Cortex of kidney (tissue), 1 donor: ENCODE measurements around the gene COQ3.

ENCODE experiments used
- DNase-seq: peaks from one replicate; lab custom pipeline; 2025; lab: John Stamatoyannopoulos, UW

The COQ3 gene

DNA sequence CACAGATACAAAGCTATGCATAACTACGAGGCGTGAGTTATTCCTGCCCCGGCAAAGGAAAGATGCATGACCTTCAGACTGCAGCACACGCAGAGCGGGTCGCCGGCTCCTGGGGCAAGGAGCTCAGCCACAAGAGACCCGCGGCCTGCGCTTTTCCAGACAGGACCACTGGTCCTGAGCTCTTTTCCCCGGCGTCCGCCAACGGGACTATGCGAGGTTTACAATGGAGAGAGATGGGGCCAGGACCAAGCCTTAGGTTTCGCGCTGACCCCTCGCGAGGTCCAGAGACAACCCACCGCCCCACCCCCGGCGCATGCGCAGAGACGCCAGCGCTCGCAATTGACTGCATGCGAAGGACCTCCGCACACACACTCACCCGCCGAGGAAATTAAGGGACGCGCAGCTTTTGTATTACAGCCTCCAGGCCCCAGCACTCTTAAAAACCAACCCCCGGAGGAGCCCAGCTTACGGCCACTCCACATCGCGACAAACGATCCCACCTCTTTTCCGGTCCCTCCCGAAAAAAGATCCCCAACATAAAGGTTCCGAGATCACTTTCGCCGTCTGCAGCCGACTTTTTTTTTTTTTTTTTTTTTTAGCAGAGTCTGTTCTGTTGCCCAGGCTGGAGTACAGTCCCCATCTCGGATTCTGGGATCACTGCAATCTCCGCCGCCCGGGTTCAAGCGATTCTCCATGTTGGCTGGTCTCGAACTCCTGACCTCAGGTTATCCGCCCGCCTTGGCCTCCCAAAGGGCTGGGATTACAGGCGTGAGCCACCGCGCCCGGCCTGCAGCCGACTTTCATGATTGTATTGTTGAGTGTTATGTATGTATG lies at the start of gene COQ3:
TSS of gene COQ3 (minus strand) at position 498 of the 834 bp plus-strand sequence. CDS start at position 482, 16 bp downstream.
- no peak for DNase-seq

DNA sequence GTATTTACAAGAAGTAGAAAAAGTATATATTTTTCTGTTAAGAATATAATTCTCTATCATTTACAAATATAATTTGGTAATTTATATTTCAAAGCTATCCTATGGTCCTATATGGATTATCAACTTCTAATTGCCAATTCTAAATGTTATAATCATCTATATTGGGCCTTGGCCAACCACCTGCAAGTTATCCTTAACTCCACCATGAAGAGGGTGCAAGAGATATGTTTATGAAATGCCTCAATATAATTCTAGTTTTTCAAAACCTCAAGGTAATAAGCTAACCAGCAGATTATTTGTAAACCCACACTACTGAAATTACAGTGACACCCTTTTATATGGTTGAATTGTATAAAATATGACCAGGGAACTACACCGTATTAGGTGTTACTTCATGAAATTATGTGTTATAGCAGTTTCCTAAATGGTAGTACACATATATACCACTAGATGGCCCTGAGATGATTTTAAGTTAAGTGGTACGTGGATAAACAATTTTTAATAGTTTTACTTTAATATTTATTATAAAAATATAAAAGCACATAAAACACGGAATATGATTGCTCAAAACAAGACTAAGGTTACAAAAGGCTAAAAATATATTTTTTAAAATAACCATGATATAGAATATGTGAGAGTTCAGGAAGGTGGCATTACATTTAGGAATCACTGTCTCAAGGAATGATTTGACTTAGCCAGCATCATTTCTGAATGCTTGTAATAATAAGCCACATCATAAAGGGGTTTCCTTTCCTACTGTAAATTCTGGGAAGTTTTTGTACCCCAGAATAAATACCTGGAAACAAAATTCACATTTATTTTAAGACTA lies 40.9 kb upstream of the COQ3 start:
- no peak for DNase-seq

DNA sequence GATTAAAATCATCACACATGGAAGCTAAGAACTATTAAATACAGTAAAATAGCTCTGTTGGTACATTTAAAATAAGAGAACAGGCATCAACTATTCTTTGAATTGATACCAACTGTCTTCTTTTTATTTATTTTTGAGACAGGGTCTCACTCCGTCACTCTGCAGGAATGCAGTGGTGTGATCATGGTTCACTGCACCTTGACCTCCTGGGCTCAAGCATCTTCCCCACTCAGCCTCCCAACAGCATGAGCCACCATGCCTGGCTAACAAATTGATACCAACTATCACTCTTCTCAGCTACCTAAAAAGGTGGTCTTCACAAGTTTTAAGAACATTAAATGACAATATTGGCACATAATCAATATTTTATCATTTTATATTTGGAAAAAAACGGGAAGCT lies 38.9 kb upstream of the COQ3 start:
- DNase-seq, result no peak

GRCh38 chr6:99431901-99432300 lies 37.9 kb upstream of the COQ3 start:
- no peak for DNase-seq

GRCh38 chr6:99427988-99428387 lies 34.0 kb upstream of the COQ3 start:
- no peak for DNase-seq

DNA sequence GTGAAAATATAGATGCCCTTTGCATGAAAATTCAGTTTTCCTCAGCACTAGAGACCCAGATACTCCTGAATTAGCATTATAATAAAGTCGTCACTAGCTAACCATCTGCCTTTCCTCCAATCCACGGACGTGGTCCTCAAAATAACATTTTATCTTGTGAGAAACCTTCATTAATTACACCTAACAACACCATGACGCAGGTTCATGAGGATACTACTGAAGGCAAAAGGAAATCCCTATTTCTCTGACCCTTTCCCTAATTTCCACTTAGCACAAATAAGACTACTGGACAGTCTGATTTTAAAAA lies 32.4 kb upstream of the COQ3 start:
- DNase-seq, result no peak

DNA sequence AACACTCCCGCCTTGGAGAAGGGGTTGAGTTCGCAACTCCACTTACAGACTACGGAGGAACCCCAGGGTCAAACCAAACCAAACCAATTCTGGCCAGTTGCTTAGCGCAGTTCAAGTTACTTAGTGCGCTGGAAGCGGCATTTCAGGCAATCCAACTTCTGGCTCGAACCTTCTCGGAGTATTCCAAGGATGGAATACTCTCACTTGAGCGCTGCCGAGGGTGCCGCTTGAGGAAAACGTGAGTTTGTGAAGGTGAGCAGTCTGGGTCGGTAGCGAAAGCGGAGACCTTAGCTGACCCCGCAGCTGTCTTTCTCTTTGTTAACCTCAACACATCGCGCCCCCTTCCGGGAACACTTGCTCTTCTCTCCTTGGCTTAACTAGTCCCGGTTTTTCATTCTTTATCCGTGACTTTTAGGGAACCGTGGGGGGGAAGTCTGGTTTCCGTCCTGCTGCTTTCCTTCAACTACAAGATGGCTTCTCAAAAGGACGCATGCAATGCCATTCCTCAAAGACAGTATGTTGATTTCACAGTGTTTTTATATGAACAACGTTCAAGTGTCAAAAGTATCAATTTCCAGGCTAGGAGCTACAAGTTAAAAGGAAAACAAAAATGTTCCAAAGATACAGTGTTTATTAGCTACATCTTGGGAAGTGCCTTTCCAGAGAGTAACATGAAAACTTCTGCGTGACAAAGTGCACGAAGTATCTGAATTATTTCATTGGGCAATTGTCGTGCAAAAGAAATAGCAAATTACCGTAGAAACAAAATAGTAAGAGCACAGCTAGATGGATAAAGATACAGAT lies 31.9 kb upstream of the COQ3 start:
- no peak for DNase-seq

- no peak for DNase-seq
Measured at GRCh38 chr6:99424761-99425646, 31.0 kb upstream of the COQ3 start, which contains the start of gene PNISR. Gene PNISR, minus strand, starts transcription at chr6:99425308. Its CDS starts 10,649 bp downstream, at chr6:99414659.

- no peak for DNase-seq
Measured at GRCh38 chr6:99424022-99424421, 30.0 kb upstream of the COQ3 start.

DNA sequence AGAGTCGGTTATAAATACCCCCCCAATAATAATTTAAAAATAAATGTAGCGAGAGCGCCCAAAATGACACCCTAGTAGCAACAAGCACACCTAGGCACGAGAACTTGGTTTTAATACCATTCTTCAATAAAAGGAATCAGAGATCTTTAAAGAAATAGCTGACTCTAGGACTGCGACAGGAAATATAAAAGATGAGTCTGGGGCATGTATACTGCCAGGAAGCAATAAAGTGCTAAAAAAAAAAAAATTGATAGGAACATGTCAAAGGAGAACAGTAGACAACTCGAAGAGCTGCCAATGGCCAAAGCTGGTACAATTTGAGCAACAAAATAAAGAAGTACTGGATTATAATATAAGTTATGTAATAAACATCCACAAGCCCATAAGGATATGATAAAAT lies 28.9 kb upstream of the COQ3 start:
- DNase-seq, result no peak

DNA sequence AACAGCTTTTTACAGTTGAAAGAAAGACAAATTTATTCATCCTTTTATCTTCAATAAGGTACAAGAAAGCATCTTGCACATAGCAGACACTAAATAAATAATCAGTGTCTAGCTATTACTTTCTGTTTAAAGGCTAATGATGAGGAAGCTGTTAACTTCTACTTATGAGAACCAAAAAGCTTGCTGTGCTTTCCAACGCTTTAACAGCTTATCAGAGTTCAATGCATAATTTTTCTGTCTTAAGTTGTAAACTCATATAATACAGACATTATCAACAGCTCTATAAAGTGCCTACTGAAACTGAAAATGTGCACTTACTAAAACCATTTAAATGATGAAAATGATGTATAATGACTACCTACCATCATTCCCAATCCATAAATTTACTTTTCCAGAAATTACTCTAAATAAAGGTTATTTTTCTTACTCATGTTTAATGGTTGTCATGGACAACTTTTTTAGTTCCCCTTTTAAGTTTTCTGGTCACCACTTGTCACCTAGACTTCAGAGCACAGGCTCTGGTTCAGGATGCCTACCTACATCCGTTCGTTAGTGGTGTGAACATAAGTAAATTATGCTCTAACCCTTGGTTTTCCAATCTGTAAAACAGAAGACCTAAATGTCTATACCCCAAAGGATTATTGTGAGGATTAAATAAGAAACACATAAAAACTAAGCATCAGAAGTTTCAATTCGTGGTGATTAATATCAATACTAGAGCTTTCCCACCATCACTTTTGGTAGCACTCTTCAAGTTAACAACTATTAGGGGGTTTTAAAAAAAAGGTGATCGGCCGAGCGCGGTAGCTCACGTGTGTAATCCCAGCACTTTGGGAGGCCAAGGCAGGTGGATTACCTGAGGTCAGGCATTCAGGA lies 23.1 kb upstream of the COQ3 start:
- no peak for DNase-seq

DNA sequence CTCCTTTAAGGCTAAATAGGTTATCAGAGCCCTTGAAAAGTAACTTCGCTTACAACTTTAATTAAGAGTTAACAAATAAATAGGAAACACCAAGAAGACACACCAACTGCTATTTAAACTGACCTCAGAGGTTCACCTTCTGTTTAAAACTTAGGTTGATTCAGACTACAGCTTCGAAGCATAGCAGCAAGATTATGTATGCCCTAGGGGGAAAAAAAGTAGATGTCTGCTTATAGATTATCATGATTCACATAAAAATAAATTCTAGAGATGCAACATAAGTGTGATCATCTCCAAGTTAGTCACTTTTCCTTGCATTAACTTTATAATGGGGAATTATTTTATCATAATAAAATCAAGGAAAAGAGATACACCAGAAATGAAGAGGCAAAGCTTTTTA lies 22.2 kb upstream of the COQ3 start:
- no peak for DNase-seq

- DNase-seq, result no peak
Measured at GRCh38 chr6:99415446-99415845, 21.5 kb upstream of the COQ3 start.

- no peak for DNase-seq
Measured at GRCh38 chr6:99412065-99412464, 18.1 kb upstream of the COQ3 start.

GRCh38 chr6:99409672-99410071 lies 15.7 kb upstream of the COQ3 start:
- DNase-seq, result no peak

DNA sequence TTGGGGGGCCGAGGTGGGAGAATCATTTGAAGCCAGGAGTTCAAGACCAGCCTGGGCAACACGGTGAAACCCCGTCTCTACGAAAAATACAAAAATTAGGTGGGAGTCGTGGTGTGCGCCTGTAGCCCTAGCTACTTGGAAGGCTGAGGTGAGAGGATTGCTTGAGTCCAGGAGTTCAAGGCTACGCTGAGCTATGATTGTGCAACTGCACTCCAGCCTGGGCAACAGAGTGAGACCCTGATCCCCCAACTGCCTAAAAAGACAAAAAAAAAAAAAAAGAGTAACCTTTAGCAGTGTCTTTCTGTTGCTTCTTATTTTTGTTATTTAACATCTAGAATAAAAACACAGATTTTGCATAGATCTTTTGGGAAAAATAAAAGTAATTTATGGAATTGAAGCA lies 13.1 kb upstream of the COQ3 start:
- no peak for DNase-seq

GRCh38 chr6:99402448-99402847 lies 8.5 kb upstream of the COQ3 start:
- no peak for DNase-seq

DNA sequence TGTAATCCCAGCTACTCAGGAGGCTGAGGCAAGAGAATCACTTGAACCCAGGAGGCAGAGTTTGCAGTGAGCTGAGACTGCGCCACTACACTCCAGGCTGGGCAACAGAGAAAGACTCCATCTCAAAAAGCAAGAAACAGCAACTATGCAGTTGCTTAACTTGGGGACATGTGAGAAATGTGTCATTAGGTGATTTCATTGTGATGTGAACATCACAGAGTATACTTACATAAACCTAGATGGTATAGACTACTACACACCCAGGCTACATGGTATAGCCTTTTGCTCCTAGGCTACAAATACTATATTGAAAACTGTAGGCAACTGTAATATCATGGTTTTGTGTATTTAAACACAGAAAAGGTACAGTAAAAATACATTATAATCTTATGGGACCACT lies 3.3 kb upstream of the COQ3 start:
- no peak for DNase-seq

DNA sequence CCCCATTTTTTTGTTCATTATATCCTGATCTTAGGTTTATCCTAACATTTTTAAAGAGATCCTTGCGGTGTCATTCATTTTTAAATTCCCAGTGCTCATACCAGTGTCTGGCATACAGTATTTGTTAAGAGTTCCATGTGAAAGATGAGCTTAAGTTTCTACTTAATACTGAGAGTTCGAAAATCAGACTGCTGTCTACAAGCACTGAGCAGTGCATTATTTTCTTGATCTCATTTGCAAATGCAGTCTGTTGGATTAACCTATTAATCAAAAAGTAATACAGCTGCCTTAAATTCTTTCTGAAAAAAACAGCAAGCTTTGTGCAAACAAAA lies 663 bp downstream of the COQ3 start:
- no peak for DNase-seq

DNA sequence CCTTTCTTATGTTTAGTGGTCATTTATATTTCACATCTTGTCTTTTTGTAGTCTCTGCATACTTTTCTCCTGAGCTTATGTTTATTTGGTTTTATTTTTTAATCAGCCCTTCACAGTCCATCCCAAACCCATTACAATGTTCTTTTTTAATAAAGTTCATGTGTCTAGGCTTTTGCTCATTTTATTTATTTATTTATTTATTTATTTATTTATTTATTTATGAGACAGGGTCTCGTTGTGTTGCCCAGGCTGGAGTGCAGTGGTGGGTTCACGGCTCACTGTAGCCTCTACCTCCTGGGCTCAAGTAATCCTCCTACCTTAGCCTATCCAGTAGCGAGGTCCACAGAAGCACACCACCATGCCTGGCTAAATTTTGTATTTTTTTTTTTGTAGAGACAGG lies 3.1 kb downstream of the COQ3 start:
- no peak for DNase-seq

DNA sequence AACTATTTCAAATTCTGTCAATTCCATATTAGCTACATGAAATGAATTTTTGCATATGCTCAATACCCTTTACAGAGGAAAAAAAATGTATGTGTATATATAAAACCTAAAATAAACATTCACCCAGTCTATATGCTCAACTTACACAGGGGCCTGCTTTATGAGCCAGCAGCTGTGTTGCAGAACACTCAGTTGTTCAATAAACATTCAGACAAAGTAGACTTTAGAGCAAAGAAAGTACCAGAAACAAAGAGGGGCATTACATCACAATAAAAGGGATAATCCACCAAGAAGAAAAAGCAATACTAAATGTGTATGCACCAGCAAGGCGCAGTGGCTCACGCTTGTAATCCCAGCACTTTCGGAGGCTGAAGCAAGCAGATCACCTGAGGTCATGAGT lies 9.5 kb downstream of the COQ3 start:
- DNase-seq, result no peak
